ENCODE data around the gene GPATCH2.

DNA sequence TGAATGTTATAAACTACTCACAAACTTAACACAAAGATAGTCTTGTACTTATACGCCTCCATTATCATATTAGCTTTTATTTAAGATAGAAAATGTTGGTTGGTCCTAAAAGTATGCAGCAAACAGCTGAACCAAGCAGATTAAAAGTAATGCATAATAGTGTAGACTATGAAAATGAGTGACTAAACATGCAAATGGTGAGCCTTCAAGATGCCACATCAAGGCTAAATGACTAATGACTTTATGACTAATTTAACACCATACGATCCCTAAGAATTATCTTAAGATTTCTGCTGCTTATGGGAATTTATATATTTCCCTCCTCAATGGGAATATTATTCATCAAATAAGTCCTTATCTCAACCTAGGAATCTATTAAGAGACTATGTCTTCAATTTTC, 4.6 kb downstream of the GPATCH2 start:
- TF ChIP-seq EZH2 (IDR thresholded peaks at IDR 0.05; ENCODE audit: borderline replicate concordance, low read length) = no peak
- TF ChIP-seq, protein P1, sequence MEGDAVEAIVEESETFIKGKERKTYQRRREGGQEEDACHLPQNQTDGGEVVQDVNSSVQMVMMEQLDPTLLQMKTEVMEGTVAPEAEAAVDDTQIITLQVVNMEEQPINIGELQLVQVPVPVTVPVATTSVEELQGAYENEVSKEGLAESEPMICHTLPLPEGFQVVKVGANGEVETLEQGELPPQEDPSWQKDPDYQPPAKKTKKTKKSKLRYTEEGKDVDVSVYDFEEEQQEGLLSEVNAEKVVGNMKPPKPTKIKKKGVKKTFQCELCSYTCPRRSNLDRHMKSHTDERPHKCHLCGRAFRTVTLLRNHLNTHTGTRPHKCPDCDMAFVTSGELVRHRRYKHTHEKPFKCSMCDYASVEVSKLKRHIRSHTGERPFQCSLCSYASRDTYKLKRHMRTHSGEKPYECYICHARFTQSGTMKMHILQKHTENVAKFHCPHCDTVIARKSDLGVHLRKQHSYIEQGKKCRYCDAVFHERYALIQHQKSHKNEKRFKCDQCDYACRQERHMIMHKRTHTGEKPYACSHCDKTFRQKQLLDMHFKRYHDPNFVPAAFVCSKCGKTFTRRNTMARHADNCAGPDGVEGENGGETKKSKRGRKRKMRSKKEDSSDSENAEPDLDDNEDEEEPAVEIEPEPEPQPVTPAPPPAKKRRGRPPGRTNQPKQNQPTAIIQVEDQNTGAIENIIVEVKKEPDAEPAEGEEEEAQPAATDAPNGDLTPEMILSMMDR (conservative IDR thresholded peaks at IDR 0.05 in 1 of 2, IDR thresholded peaks at IDR 0.05 in 1 of 2; ENCODE audit: extremely low read depth in 1 of 2, insufficient read depth in 1 of 2, low read depth in 1 of 2, low read length in 2 of 2) = no peak

All from mammary epithelial cell (primary cell).